GM21528 (cell line): Measurements from ENCODE around the gene BACH2.
"Not testable (repeated sequence)": the region's sequence is repeated elsewhere in the genome, so short reads cannot be mapped to it uniquely, and the experiment has no call there.

Source experiments
- ATAC-seq: cut with Tn5 transposase; IDR thresholded peaks from one replicate; pipeline ENCODE4 v1.9.1; 2021; ENCODE audit warnings: mild to moderate bottlenecking, moderate library complexity; ENCODE audit not compliant: unreplicated experiment, low FRiP score

The BACH2 gene

DNA sequence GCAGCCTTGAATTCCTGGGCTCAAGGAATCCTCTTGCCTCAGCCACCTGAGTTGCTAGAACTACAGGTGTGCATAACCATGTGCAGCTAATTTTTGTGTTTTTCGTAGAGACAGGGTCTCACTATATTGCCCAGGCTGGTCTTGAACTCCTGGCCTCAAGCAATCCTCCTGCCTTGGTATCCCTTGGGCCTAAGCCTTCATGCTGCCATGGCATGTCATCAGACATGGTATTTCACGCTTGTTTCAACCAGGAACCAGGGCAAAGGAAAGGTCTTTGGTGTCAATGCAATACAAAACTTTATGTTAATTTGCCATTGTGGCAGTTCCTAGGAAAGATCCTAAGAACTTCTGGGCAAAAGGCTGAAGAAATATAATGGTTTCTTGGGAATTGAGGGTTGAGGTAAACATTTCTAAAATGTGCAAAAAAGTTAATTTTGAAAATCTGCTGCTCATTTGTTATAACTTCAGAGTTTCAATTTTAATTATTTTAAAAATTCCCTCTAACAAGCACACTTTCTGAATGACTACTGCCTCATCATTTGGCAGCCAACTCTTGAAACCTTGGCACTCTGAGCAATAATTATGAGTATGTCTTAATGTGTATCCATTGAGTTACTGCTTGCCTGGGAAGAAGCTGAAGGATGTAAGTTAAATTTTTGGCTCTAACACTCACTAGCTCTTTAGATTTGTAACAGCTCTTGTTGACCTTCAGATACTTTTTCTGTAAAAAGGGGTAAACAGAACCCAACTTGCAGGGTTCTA, 248.3 kb downstream of the BACH2 start:
- no peak for ATAC-seq

DNA sequence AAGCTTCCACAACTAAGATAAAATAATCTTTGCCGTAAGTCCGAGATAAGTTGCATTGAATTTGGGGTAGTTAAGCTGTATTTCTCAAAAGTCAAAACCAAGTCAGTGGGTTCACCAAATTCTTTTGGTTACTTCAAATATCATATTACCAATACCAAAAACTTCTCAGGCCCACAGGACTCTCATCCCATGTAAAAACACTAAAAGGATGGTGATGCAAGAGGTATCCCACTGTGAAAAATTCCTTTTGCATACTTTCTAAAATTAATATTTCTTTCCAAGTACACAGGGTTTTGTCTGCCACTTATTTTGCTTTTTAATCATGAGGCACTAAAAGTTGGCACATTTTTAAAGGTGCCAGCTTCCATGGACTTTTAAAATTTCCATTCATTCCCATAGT, 251.1 kb downstream of the BACH2 start:
- ATAC-seq, result no peak

DNA sequence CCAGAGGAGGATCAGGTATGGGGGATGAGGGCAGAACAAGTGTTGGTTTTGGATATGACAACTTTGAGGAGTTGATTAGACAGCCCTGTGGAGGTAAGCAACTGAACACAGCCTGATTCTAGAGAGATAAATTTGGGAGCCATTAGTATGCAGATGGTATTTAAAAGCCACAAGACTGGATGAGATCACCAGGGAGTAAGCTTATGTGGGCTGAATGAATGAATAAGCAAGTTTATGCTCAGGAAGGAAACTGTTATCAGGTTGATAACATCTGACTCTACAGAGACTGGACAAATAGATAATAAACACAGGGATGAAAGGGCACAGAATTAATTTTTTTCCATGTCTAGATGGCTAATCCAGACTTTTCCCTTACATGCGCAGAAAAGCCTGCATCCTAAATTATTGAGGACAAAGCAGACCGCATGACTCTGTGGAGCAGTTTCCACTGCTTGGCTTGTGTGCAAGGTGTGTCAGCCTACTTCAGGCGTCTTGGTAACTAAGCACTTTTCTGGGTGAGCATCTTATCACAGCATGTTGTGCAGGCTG, 251.7 kb downstream of the BACH2 start:
- ATAC-seq, result no peak

DNA sequence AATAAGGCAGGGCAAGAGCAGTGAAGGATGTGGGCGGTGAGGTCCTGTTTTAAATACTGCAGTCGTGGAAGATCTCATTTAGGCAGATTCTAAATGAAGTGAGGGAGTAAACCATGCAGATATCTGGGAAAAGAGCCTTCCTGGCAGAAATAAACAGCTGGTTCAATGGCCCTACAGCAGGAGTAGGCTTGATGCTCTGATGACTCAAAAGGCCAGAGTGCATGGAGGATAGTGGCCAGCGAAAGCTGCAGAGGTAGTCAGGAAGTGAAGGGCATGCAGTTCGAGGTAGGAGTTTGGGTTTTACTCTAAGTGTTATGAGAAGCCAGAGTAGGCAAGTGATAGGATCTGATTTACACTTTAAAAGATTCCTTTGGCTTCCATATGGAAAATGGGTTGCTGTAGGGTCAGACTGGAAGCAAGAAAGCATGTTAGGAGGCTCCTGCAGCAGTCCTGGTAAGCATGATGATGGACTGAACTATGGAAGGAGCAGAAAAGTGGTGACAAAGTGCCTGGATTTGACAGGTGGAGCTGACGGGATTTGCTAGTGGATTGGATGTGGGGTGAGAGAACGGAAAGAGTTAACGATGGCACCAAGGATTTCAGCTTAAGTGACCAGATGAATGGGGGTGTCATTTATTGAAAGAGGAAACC, 252.3 kb downstream of the BACH2 start:
- no peak for ATAC-seq

DNA sequence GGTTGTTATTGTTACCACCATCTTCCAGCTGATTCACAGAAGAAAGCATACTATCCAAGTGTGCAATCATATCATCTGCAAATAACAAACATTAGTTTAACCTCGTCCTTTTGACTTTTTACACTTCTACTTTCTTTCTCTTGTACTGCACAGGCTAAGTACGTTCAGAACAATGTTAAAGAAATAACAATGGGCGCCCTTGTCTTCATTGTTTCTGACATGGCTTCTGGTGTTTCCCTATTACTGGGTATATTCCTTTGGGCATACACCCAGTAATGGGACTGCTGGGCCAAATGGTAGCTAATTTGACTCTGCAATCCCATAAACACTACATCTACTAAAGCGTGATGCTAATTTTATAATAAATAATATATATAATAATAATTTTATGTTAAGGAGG, 255.7 kb downstream of the BACH2 start:
- ATAC-seq, result no peak

DNA sequence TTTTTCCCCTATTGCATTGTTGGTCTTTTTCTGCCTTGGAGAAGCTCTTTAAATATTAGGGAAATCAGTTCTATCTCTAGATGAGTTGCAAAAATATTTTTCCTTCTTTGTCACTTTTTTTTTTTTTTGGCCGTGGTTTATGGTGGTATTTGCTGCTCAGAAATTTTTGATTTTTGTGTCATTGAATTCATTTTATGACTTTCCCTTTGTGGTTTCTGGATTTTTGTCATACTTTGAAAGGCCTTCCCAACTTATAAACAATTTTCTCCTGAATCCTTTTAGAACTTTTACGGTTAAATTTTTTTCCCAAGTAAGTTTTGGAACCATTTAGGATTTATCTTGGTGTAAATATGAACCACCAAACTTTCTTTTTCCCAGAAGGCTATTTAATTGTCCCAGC, 256.7 kb downstream of the BACH2 start:
- ATAC-seq, result no peak

DNA sequence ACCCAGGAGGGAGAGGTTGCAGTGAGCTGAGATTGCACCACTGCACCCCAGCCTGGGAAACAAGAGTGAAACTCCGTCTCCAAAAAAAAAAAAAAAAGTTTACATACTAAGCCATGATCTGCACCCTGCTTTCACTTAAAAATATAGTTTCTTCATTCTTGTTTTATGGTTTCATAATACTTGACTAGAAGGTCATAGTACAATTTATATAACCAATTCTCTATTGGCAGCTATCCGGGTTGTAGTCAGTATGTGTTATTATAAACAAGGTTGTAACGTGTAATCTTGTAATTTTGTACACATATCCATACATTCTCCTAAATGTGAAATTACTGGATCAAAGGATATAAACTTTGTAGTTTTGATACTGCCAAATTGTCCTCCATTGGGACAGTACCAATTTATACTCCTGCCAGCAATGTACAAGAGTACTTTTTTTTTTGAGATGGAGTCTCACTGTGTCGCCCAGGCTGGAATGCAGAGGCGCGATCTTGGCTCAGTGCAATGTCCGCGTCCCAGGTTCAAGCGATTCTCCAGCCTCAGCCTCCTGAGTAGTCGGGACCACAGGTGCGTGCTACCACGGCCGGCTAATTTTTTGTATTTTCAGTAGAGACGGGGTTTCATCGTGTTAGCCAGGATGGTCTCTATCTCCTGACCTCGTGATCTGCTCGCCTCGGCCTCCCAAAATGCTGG, 257.5 kb downstream of the BACH2 start:
- ATAC-seq, result no peak

DNA sequence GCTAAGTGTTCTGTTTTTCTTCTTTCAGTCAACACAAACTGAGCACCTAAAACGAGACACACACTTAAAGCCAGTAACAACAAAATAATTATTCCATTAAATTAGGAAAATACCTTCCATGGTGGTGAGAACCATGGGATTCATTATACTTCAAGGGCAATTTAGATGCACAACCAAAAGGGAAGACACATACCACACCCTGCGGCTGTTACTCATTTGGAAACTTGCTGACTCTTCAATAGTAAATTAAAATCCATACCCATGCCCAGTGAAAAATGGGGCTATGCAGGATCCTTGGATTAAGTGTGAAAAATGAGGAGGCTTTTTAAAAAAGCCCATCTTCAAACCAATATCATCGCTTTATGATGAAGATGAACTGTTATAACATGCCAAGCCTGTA, 259.7 kb downstream of the BACH2 start:
- no peak for ATAC-seq

DNA sequence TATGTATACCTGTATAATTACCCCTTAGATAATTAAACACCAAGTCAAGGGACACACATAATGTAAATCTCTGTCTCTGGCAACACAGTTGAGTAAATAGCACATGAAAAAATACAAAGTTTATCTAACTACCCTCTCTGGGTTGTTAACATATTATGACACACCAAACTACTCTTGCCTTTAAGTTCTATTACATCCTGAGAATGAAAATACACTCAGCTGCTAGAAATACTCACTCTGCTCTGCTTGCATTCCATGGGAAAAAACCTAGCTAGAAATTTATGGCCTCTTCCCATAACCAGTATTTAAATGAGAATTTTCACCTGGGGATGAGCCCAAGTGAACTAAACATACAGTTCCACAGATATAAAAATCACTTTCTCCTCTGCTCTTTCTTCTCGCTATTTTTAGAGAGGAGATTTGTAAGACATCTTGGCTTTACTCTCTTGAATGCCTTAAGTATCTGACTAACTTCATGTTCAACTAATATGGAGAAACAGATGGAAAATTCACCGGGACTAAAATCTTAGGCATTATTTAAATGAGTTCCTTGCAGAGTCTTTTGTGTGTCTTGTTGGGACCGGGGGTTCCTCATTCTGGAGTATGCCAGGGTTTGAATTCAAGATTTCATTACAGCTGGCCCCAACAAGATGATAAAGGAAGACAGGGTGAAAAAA, 261.5 kb downstream of the BACH2 start:
- ATAC-seq, result no peak

DNA sequence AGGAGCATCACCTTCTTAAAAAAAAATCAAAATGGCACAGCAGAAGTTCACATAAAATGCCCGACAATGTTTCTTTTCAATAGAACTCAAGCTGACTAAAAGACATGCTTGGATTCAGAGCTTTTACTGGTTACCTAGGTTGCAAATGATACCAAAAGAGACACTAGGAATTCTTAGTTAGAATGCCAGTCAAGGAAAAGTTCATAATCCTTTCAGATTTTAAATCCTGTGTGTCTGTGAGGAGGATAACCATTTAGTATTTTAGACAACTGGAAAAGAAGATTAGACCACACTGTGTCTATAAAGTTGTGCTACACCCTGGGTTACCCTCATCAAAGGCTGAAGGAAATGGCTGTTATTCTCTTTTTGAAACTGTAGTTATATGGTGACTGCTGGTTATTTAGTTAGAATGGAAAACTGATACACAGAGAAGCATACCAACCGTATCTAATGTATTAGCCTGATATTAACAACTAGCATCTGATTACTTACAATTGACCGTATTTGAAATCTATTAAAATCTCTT, 262.8 kb downstream of the BACH2 start:
- ATAC-seq, result no peak

DNA sequence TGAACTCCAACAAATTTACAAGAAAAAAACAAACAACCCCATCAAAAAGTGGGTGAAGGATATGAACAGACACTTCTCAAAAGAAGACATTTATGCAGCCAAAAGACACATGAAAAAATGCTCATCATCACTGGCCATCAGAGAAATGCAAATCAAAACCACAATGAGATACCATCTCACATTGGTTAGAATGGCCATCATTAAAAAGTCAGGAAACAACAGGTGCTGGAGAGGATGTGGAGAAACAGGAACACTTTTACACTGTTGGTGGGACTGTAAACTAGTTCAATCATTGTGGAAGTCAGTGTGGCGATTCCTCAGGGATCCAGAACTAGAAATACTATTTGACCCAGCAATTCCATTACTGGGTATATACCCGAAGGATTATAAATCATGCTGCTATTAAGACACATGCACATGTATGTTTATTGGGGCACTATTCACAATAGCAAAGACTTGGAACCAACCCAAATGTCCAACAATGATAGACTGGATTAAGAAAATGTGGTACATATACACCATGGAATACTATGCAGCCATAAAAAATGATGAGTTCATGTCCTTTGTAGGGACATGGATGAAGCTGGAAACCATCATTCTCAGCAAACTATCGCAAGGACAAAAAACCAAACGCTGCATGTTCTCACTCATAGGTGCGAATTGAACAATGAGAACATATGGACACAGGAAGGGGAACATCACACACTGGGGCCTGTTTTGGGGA, 264.0 kb downstream of the BACH2 start:
- ATAC-seq, result not testable (repeated sequence)

DNA sequence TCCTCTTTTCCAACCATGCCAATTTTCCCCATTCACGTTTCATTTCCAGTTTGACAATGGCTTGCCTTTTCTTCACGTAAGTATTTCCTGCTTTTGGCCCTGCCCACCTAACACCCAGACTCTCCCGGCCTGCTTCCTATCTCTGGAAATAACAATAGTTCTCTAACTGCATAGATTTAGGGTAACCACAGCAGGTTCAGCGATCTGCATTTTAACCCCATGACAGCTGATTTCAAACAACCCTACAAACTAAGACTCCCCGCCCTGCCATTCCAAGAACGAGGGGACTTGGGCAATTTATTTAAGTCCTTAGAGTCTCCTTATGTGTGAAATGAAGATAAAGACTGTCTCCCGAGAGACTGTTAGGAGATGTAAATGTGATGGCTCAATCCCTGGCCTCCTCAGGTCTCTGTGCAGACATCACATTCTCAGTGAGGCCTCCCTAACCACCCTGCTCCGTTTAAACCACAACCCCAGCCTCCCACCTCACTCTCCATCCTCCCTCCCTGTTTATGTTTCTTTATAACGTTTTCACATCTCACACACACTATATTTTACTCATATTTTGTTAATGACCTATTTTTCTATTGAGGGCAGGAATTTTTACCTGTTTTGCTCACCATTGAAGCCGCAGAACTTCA, 267.5 kb downstream of the BACH2 start:
- ATAC-seq, result no peak

DNA sequence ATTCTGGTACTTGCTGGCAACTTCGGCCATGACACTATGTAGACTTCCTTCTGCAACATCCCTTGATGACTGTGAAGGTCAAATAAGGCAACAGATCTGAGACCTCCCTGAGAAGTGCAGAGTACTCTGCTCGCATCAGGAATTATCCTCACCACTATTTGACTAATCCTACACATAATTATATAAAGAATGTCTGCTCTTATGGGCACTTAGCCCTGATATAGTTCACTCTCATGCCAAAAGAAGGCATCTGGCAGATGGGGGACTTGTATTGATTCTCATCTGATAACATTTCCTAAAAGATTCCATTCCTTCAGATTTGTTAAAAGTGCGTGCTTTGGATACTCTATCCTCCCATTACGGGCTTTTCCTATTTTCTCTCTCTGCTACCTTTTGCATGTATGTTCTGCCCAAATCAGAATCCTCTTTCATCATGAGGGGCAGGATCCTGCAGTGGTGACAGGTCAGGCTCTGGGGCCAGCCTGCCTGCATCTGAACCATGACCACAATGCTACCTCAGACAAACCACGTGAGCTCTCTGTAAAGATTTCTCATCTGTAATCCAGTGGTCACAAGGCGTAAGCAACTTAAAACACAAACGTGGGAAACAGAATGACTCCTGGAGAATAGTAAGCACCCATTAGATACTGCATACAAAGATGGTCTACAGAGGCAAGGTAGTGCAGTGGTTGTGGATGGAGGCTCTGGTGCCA, 268.4 kb downstream of the BACH2 start:
- no peak for ATAC-seq

DNA sequence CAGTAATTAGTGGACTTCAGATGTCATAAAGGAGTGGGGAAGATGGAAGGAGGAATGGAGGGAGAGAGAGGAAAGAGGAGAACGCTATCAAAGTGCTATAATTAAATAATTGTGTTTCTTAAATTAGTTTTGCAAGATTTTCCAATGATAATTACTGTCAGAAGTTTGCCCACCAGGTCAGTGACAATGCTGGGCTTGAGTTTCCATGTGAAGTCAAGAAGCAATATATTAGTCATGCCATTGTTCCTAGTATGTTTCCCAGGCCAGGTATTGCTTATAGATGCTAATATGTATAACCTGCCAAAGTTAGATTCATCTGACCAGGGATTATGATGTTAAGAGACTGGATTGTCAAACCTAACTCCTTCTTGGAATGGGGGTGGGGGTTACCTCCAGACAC, 270.4 kb downstream of the BACH2 start:
- ATAC-seq, result no peak

DNA sequence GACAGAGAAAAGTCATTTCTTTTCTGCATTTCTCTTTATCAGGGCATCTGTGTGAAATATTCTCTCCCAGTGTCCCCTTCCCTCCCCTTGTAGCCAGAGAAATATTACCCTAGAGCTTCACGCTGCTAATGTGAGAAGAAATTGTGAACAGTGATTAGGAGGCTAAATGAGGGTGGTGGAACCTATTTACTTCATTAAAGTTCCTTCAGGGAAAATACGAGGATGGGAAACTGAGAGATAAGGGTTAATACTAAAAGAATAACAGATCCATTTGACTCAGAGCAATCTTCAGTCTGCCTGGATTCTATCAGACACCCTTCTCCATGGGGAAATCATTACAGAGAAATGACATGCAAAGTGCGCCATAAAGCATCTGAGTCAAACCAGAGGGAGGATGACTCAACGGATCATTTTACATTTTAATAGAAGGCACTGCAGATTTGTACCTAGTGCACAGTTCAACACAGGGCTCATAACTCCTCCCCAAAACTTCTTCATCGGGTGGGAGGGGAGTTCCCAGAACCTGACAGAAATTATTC, 271.1 kb downstream of the BACH2 start:
- no peak for ATAC-seq

DNA sequence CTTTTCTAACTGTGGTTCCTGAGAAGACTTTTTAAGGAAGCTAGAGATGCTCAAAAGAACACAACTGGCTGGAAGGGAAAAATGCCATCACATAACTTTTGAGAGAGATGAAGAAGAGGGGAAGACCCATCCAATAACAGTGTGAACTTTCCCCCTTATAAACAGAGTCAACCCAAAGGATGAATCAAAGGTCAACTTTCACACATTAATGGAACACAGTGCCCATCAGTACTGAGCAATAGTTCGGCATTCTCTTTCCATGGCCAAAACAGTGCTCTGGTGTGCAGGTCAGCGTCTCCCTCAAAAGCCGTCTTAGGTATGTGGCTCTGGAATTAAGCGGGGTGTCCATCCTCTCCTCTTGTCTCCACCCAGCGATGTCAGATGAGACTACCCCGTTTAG, 272.0 kb downstream of the BACH2 start:
- ATAC-seq, result no peak

DNA sequence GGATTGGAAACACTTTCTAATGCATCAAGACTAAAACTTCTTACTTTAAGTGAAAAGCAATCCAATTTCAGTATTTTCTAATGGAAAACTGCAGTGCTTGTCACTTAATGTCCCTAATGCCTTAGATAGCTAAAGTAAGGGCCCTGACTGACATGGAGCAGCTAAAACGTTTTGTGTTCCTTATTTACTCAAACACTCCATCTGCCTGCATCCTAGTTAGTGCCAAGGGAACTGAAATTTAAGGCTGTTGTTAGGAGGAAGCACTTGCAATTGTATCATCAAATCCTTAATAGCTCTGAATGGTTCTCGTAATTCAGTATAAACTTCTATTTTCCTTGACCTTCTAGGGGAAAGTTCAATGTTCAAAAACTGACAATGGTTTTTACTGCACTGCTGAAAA, 274.9 kb downstream of the BACH2 start:
- no peak for ATAC-seq

DNA sequence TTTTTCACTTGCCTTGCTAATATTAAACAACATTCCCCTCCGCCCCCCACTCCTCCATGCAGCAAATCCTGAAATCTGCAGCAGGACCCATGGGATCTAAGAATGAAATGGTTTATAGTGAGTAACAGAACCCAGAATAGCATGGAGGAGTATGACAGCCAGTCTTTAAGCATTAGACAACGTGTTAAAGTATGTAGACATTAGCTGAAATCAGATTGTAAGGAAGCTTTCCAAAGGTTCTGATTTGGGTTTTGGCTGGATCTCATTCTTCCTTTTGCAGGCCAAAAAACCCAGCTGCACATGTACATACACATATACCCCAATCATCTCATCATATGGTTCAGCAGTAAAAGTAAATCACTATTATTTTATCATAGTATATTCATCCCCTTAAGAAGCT, 275.9 kb downstream of the BACH2 start:
- no peak for ATAC-seq

DNA sequence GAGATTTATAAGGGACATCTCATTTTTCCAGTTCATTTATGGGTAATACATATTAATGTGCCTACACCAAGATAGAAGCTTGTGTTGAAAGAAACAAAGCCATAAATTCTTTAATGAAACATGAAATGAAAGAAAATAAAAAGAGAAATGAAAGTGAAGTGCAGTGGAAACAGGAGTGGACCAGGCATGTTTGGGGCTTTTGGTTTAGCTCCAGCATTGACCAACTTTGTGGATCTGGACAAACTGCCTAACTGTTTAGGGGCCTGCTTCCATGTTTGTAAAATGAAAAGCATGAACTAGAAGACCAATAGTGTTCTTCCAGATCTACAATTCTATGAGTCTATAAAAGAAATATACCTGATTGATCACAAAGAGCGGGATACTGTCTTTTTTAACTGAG, 277.4 kb downstream of the BACH2 start:
- ATAC-seq, result no peak
